ENCODE results near the gene TFIP11.

GRCh38 chr22:26471522-26471921 lies 40.8 kb downstream of the TFIP11 start:
- TF ChIP-seq CTCF (IDR thresholded peaks at IDR 0.05) (no peak), NFYB (CRISPR knock-in tag; conservative IDR thresholded peaks at IDR 0.05; ENCODE audit: low read depth) (no peak), CREB1 (CRISPR knock-in tag; IDR thresholded peaks at IDR 0.05) (no peak), FOXJ3 (CRISPR knock-in tag; IDR thresholded peaks at IDR 0.05; ENCODE audit: borderline replicate concordance) (no peak), ATF2 (CRISPR knock-in tag; IDR thresholded peaks at IDR 0.05; ENCODE audit: borderline replicate concordance, low read depth) (no peak)
